Mesothelial cell of epicardium (in vitro differentiated cells): ENCODE data around the gene DEF6. TPM values are rescaled to one million over a fixed set of nuclear protein-coding genes. Genes with fewer than 3 reads are reported as not detected.

Experiments
- DNase-seq, 2 experiments: peaks; one replicate each; pipeline ENCODE4 v3.0.0; 2021; ENCODE audit warnings: low spot score in 2 of 2; ENCODE audit not compliant: unreplicated experiment in 2 of 2
- H3K27ac Mint-ChIP-seq: 2 replicates; pipeline ENCODE4 v1.8.0; 2021; ENCODE audit warnings: mixed read lengths
- H3K27me3 Mint-ChIP-seq: 2 replicates; pipeline ENCODE4 v1.8.0; 2021; ENCODE audit warnings: low read depth, mixed read lengths
- H3K36me3 Mint-ChIP-seq: 2 replicates; pipeline ENCODE4 v1.8.0; 2021; ENCODE audit warnings: mixed read lengths
- H3K4me1 Mint-ChIP-seq: 2 replicates; pipeline ENCODE4 v1.8.0; 2021; ENCODE audit warnings: mixed read lengths
- H3K4me3 Mint-ChIP-seq: 2 replicates; pipeline ENCODE4 v1.8.0; 2021; ENCODE audit warnings: mild to moderate bottlenecking, moderate library complexity, mixed read lengths
- H3K9me3 Mint-ChIP-seq: 2 replicates; pipeline ENCODE4 v1.8.0; 2021; ENCODE audit warnings: mixed read lengths
- total RNA-seq: library from RNA; stranded (reverse); gene quantifications from 3 replicates; pipeline ENCODE4 v1.2.1, GENCODE V29; 2021
- TF ChIP-seq, protein P1 (sequence below): fragments of 200-600 bp; sonication (generic); IDR thresholded peaks from one replicate; pipeline ENCODE4 v1.5.0; 2021; ENCODE audit warnings: antibody characterized with exemption; ENCODE audit not compliant: unreplicated experiment

The DEF6 gene
- total RNA-seq, 1 donor from 2014 or later, result 11.3 TPM

DNA sequence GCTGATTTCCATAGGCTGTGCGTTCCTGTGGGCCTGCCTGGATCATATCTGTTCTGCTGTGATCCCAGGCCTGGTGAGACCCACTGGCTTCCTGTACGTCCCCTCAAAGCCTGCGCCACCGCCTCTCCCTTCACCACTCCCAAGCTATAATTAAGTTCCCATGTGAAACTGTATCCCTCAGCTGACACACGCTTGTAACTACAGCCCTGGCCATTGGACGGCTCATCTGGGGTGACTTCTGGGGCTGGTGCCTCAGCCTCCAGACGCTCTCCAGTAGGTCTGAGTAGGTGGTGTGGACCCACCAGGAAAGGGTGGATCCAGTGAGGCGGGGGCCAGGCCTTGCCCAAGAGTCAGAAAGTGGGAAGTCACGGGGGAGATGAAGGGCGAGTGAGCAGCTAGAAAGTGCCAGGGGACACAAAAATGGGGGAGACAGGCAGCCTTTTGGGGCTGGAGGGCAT is 65.7 kb downstream of the DEF6 start:
- H3K4me3 Mint-ChIP-seq, result peak overlapping the region; percentile 3
- H3K36me3 Mint-ChIP-seq, result peaks cover 3% of the 10 kb centered on the region
- H3K27me3 Mint-ChIP-seq, result no peaks in the 10 kb centered on the region
- no peaks in the 10 kb centered on the region for H3K9me3 Mint-ChIP-seq
- peaks cover 48% of the 10 kb centered on the region for H3K4me1 Mint-ChIP-seq
- peak overlapping the region; percentile 92 for H3K27ac Mint-ChIP-seq
- TF ChIP-seq, protein P1, sequence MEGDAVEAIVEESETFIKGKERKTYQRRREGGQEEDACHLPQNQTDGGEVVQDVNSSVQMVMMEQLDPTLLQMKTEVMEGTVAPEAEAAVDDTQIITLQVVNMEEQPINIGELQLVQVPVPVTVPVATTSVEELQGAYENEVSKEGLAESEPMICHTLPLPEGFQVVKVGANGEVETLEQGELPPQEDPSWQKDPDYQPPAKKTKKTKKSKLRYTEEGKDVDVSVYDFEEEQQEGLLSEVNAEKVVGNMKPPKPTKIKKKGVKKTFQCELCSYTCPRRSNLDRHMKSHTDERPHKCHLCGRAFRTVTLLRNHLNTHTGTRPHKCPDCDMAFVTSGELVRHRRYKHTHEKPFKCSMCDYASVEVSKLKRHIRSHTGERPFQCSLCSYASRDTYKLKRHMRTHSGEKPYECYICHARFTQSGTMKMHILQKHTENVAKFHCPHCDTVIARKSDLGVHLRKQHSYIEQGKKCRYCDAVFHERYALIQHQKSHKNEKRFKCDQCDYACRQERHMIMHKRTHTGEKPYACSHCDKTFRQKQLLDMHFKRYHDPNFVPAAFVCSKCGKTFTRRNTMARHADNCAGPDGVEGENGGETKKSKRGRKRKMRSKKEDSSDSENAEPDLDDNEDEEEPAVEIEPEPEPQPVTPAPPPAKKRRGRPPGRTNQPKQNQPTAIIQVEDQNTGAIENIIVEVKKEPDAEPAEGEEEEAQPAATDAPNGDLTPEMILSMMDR, result no peak
- no peak for DNase-seq

DNA sequence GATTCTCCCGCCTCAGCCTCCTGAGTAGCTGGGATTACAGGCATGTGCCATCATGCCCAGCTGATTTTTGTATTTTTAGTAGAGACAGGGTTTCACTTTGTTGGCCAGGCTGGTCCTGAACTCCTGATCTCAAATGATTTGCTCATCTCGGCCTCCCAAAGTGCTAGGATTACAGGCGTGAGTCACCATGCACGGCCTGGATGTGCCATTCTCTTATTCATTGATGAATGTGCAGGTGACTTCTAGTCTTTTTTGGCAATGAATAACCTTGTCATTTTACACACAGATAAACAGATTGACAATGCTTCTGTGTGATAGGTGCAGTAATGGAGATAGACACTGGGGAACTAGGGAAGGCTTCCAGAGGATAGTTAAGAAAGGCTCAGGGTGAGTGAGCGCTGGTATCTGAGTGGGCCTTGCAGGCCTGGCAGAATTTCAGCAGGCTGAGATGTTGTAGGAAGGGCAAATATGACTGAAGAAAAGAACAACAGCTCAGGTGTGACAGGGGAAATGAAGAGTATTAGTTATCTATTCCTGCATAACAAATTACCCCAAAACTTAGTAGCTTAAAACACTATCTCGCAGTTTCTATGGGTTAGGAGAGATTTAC is 68.1 kb downstream of the DEF6 start:
- Mint-ChIP-seq H3K27ac (no peak overlapping the region), H3K27me3 (no peaks in the 10 kb centered on the region), H3K4me3 (no peak overlapping the region), H3K36me3 (peaks cover 3% of the 10 kb centered on the region), H3K9me3 (no peaks in the 10 kb centered on the region), H3K4me1 (peaks cover 50% of the 10 kb centered on the region)
- TF ChIP-seq, protein P1, result no peak
- no peak for DNase-seq

DNA sequence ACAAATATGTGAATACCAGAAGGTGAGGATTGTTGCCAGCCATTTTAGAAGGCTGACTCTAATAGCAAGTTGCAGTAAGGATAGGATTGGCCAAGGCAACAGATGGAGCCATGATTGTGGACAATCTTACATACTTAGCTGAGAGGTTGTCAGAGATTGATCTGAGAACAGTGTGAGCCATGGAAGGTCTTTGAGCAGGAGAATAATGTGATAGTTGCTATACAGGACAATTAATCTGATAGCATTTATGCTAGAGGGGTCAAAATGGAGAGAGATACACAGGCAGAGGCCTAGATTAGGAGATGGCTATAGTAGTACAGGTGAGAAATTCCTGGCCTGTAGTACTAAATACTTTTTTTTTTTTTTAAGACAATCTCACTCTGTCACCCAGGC is 68.6 kb downstream of the DEF6 start:
- peaks cover 3% of the 10 kb centered on the region for H3K36me3 Mint-ChIP-seq
- peaks cover 50% of the 10 kb centered on the region for H3K4me1 Mint-ChIP-seq
- no peaks in the 10 kb centered on the region for H3K27me3 Mint-ChIP-seq
- TF ChIP-seq, protein P1, result no peak
- H3K4me3 Mint-ChIP-seq, result no peak overlapping the region
- no peak for DNase-seq
- H3K27ac Mint-ChIP-seq, result no peak overlapping the region
- H3K9me3 Mint-ChIP-seq, result no peaks in the 10 kb centered on the region

GRCh38 chr6:35367646-35368037 is 70.0 kb downstream of the DEF6 start:
- TF ChIP-seq, protein P1, result no peak
- no peak for DNase-seq
- H3K27me3 Mint-ChIP-seq, result no peaks in the 10 kb centered on the region
- H3K27ac Mint-ChIP-seq, result no peak overlapping the region
- H3K9me3 Mint-ChIP-seq, result no peaks in the 10 kb centered on the region
- H3K4me1 Mint-ChIP-seq, result peaks cover 45% of the 10 kb centered on the region
- H3K36me3 Mint-ChIP-seq, result peaks cover 3% of the 10 kb centered on the region
- no peak overlapping the region for H3K4me3 Mint-ChIP-seq

DNA sequence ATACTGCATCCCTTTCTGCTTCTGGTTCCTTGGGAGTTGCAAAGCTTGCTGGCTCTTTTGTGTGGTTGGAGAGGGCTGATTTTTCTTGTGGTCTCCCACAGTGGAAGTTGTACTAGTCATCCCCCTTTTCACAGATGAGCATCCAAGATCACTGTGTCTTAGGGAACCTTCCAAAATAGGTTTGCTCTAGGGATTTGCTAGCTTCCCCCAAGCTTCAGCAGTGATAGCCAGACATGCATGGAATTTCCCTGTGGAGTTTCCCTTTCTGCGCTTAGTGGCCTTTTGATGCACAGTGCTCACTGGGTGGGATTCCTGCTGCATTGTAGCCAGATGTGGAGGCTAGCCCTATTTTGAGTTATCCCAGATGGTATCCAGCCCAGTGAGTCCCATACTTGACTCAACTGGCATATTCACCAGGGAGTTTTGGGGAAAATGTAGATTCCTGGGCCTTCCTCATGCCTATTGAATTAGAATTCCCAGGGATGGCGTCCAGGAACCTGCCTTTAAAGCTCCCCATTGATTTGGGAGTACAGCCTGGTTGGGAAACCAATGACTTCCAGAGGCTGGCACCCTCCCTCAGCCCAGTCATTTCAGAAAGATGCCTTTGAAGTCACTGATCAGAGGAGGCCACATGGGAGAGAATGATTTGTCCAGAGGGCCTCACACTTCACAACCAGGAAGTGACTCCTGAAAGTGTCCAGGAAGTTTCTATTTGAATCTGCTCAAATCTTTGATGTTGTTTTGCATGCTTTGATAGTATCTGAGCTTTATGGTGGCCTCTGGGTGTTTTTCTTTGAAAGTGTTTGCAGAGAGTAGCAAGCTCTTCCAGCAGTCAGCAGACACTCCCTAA is 70.6 kb downstream of the DEF6 start:
- no peak for DNase-seq
- TF ChIP-seq, protein P1, result no peak
- Mint-ChIP-seq H3K9me3 (no peaks in the 10 kb centered on the region), H3K4me3 (no peak overlapping the region), H3K27ac (peak overlapping the region; percentile 91), H3K4me1 (peaks cover 38% of the 10 kb centered on the region), H3K27me3 (no peaks in the 10 kb centered on the region), H3K36me3 (peaks cover 3% of the 10 kb centered on the region)
